Choroid plexus epithelial cell (primary cell): Measurements from ENCODE around the gene SULT1C4.

Experiments used
- DNase-seq: peaks from one replicate; pipeline ENCODE4 v3.0.0-alpha.2; 2010; ENCODE audit warnings: low read depth
- H3K4me3 ChIP-seq: 2 replicates; pipeline ENCODE4 v1.5.1; 2011; ENCODE audit warnings: low read depth, mild to moderate bottlenecking, control low read depth, low read length, moderate library complexity
- TF ChIP-seq, protein P1 (sequence below): conservative IDR thresholded peaks from 2 replicates; pipeline ENCODE4 v1.5.1; 2011; ENCODE audit warnings: low read depth, mild to moderate bottlenecking, control low read depth, inconsistent platforms, low read length, moderate library complexity

The SULT1C4 gene

DNA sequence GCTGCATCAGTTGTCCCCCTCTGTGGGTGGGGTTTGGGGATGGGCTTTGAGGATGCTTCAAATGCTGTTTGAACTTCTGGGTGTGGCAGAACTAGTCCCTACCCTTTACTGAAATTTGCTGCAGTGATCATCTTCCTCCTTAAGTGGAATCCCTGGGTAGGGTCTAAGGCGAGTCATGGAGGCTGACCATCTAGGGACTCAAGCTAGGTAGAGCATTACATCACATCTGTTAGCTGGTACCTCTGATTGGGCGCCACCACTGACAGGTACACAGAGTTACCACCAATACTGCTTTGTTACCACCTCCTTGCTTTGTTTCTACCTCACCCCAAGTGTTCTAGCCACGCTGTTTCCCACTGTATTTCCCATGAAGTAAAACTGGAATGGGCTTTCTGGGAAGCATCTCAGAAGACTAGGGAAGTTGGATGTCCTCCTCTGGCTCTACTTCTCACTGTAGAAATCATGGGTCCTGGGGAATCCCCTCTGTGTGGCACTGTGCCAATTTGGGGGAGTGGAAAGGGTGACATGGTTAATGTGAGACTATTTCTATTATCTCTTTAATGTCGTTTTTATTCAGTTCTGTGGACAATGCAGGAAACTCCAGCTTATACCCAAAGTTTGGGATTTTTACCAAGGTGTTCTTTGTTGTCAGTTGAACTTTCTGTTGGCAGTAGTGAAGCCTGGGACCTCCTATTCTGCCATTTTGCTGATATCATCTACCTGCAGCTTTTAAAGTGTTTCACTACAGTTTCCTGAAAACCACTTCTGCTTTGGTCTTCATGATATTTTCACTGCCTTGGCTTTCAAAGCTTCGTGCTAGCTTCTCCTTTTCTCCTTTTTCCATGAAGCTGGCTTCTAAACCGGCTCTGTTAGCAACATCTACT is 14.5 kb upstream of the SULT1C4 start:
- DNase-seq, result no peak
- H3K4me3 ChIP-seq, result no peak overlapping the region
- TF ChIP-seq, protein P1, sequence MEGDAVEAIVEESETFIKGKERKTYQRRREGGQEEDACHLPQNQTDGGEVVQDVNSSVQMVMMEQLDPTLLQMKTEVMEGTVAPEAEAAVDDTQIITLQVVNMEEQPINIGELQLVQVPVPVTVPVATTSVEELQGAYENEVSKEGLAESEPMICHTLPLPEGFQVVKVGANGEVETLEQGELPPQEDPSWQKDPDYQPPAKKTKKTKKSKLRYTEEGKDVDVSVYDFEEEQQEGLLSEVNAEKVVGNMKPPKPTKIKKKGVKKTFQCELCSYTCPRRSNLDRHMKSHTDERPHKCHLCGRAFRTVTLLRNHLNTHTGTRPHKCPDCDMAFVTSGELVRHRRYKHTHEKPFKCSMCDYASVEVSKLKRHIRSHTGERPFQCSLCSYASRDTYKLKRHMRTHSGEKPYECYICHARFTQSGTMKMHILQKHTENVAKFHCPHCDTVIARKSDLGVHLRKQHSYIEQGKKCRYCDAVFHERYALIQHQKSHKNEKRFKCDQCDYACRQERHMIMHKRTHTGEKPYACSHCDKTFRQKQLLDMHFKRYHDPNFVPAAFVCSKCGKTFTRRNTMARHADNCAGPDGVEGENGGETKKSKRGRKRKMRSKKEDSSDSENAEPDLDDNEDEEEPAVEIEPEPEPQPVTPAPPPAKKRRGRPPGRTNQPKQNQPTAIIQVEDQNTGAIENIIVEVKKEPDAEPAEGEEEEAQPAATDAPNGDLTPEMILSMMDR, result no peak

DNA sequence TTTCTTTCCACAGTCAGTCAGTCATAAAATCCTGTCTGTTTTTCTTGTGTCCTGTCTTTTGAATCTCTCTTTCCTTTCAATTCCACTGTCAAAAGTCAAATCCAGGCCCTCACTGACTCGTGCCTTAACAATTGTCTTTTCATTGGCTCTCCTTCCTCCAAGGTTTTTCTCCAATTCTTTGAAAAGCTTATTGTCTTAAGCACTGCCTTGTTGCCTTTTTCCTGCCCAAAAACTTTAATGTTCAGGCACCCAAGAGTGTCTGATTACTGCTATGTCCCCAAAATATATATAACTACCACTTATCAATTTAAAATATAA is 13.9 kb upstream of the SULT1C4 start:
- no peak overlapping the region for H3K4me3 ChIP-seq
- TF ChIP-seq, protein P1, result no peak
- no peak for DNase-seq

DNA sequence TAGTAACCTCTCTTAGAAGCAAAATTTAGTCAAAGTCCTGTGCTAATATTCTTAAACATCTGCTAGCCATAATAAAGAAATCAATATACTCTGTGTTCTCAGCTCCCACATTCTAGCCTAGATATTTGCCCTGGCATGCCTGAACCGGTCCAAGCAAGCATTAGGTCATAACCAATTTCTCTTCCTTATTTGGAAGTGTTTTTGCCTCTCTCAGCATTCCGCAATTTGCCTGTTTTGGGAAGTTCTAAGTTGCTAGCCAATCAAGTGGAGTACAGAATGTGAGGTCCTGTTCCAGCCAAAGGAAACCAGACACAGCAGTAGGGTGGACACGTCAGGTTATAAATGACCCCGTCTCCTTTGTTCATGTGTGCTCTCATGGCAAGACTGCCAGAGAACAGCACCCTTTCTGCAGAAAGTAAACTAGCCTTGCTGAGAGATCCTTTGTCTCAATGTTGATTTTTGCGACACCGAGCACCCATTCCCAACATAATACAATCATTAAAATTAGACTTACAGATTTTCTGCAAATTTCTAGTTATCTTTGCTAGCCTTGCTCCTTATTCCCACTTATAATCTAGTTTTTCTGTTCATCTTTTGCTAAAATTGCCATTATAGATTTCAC is 13.0 kb upstream of the SULT1C4 start:
- no peak overlapping the region for H3K4me3 ChIP-seq
- DNase-seq, result peak; percentile 33
- TF ChIP-seq, protein P1, result no peak

DNA sequence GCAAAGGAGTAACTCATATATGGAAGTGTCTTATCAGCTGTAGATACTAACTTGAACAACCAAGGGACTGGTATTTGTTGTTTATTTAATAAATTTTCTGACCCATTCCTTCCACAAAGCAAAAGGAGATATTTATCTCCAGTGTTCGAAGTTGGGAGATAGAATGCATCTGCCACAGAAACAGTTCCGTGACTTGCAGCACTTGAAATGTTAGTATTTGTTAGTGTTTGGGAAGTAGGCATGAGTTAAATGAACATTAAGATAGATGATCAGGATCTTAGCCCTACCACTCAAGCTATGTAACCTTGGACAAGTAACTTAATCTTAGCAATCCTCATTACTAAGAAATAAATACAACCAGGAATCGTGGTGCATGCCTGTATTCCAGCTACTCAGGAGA is 12.1 kb upstream of the SULT1C4 start:
- TF ChIP-seq, protein P1, result no peak
- DNase-seq, result no peak
- H3K4me3 ChIP-seq, result no peak overlapping the region

DNA sequence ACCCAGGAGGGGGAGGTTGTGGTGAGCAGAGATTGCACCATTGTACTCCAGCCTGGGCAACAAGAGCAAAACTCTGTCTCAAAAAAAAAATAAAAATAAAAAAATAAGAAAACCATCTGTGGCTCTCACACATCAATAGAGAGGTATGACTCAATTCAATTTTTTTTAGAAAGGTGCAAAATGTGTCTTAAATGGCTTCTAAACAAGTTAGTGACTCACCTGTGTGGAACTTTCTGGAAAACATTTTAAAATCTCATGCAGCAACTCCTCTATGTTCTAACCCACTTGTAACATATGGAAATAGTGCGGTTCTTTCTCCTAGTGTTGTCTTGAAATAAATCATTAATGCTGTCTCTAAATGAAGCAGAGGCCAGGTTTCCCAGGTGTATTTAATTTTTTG is 10.7 kb upstream of the SULT1C4 start:
- no peak for DNase-seq
- TF ChIP-seq, protein P1, result no peak
- no peak overlapping the region for H3K4me3 ChIP-seq

DNA sequence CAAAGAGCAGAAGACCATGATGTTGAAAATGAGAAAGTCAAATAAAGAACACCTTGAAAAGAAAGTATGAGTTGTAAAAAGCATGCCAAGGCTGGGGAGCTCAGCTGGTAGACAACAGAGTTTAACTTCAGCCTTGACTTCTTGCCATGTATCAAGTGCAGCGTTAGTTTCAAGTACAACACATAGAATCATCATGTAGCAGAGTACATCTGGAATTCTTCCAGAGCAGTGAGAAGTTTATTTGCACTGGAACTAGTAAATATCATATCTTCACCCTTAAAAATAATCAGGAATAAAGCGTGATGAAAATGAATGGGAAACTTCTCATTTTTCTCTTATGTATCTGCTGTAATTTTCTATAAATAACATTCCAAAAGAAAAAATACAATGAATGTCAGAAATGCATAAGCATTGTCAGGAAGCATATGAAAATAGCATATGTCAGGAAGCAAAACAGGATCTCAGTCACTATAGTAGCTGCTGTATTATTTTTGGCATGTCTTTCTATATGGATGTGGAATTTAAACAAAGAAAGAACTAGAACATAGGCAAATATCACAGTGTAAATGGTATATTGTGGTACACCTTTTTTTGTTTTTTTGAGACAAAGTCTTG is 10.1 kb upstream of the SULT1C4 start:
- no peak overlapping the region for H3K4me3 ChIP-seq
- peak; percentile 45 for DNase-seq
- TF ChIP-seq, protein P1, result no peak
